Measurements from ENCODE around the gene NGEF. TPM values are rescaled to one million over a fixed set of nuclear protein-coding genes. Genes with fewer than 3 reads are reported as not detected.

Gene NGEF
- total RNA-seq, 1 experiment from 2014 or later: 71.3 TPM

GRCh38 chr2:232981356-232981755 lies 31.7 kb downstream of the NGEF start:
- H3K9ac ChIP-seq (ENCODE audit: low read length): peak overlapping the region; percentile 59; the same call in 1 of the 2 replicates
- H3K9me3 ChIP-seq (ENCODE audit: low read length): no peaks in the 10 kb centered on the region
- ChIA-PET CTCF (interaction anchor here (1.2 kb wide), 2 partner anchors 48 to 270 kb away, joined by 5 to 8 read pairs; partner anchors contain the start of gene ATG16L1), POLR2A (ENCODE audit: unreplicated experiment) (interaction anchor here (0.7 kb wide), 1 partner anchor 50 kb away, joined by 4 read pairs; no protein-coding TSS in a partner anchor)
- H3K79me2 ChIP-seq (ENCODE audit: low read length): no peaks in the 10 kb centered on the region
- H3K27ac ChIP-seq (ENCODE audit: low read length): peak overlapping the region; percentile 90
- BruUV-seq (replicated peaks): no TSS peak
- ATAC-seq: no peak
- no peaks in the 10 kb centered on the region for H4K20me1 ChIP-seq (ENCODE audit: low read length)
- no peak overlapping the region for H2AFZ ChIP-seq (ENCODE audit: low read length)
- H3K4me2 ChIP-seq (ENCODE audit: low read length): peak overlapping the region; percentile 65
- H3K9me2 ChIP-seq (replicated peaks; ENCODE audit: low read length): no peaks in the 10 kb centered on the region
- H3K4me1 ChIP-seq (ENCODE audit: insufficient read depth, low read length): peaks cover 36% of the 10 kb centered on the region
- H3K36me3 ChIP-seq (ENCODE audit: low read depth, low read length): no peaks in the 10 kb centered on the region
- intact Hi-C loops (cut with micrococcal nuclease): loop anchor here (2.0 kb wide), 2 partner anchors 67 to 269 kb away; partner anchors contain the start of gene ATG16L1
- DNase-seq: peak; percentile 77
- no peaks in the 10 kb centered on the region for H3F3A ChIP-seq (ENCODE audit: low read length, unreplicated experiment)
- H3K4me3 ChIP-seq (ENCODE audit: low read length): no peak overlapping the region
- no peaks in the 10 kb centered on the region for H3K27me3 ChIP-seq (ENCODE audit: low read length)
- TF ChIP-seq CTCF (conservative IDR thresholded peaks at IDR 0.05; ENCODE audit: low read depth, low read length) (no peak), EZH2phosphoT487 (IDR thresholded peaks at IDR 0.05; ENCODE audit: borderline replicate concordance, low read length) (no peak), EZH2 (IDR thresholded peaks at IDR 0.05; ENCODE audit: low read length, unreplicated experiment) (no peak)

- intact Hi-C loops (cut with micrococcal nuclease): loop anchor here (1.0 to 2.0 kb wide), 4 partner anchors 8 to 270 kb away; partner anchors contain the start of gene ATG16L1
- BruUV-seq (replicated peaks): TSS peak; percentile 66
- peak overlapping the region; percentile 90 for H3K27ac ChIP-seq (ENCODE audit: low read length)
- ATAC-seq: peak; percentile 23
- H3K9me3 ChIP-seq (ENCODE audit: low read length): no peaks in the 10 kb centered on the region
- no peak overlapping the region for H3K4me3 ChIP-seq (ENCODE audit: low read length)
- TF ChIP-seq EZH2 (IDR thresholded peaks at IDR 0.05; ENCODE audit: low read length, unreplicated experiment): no peak
- TF ChIP-seq CTCF (conservative IDR thresholded peaks at IDR 0.05; ENCODE audit: low read depth, low read length): no peak
- no peak for TF ChIP-seq EZH2phosphoT487 (IDR thresholded peaks at IDR 0.05; ENCODE audit: borderline replicate concordance, low read length)
- H3K9ac ChIP-seq (ENCODE audit: low read length): peak overlapping the region; percentile 59
- H3K79me2 ChIP-seq (ENCODE audit: low read length): no peaks in the 10 kb centered on the region
- no peaks in the 10 kb centered on the region for H4K20me1 ChIP-seq (ENCODE audit: low read length)
- H2AFZ ChIP-seq (ENCODE audit: low read length): no peak overlapping the region
- H3F3A ChIP-seq (ENCODE audit: low read length, unreplicated experiment): no peaks in the 10 kb centered on the region
- DNase-seq: peak; percentile 57
- H3K36me3 ChIP-seq (ENCODE audit: low read depth, low read length): no peaks in the 10 kb centered on the region
- H3K4me1 ChIP-seq (ENCODE audit: insufficient read depth, low read length): peaks cover 36% of the 10 kb centered on the region
- ChIA-PET CTCF (interaction anchor here (0.5 to 1.6 kb wide), 5 partner anchors 49 to 318 kb away, joined by 4 to 21 read pairs (median 5); no protein-coding TSS in a partner anchor), POLR2A (ENCODE audit: unreplicated experiment) (interaction anchor here (0.6 to 1.1 kb wide), 2 partner anchors 53 to 54 kb away, joined by 3 read pairs; no protein-coding TSS in a partner anchor)
- H3K9me2 ChIP-seq (replicated peaks; ENCODE audit: low read length): no peaks in the 10 kb centered on the region
- peak overlapping the region; percentile 65 for H3K4me2 ChIP-seq (ENCODE audit: low read length)
- H3K27me3 ChIP-seq (ENCODE audit: low read length): no peaks in the 10 kb centered on the region
These were observed 32.4 kb downstream of the NGEF start for GRCh38 chr2:232980683-232981082.
